ENCODE results near the gene CYP4Z1. TPM values are rescaled to one million over a fixed set of nuclear protein-coding genes. Genes with fewer than 3 reads are reported as not detected.

Gene CYP4Z1
- total RNA-seq, 1 donor from 2014 or later = not detected

GRCh38 chr1:47160716-47161115 lies 93.7 kb downstream of the CYP4Z1 start:
- H3K27ac Mint-ChIP-seq (ENCODE audit: unreplicated experiment) = no peak overlapping the region
- peaks cover 56% of the 10 kb centered on the region for H3K27me3 Mint-ChIP-seq (ENCODE audit: low read depth)
- peaks cover 6% of the 10 kb centered on the region for H3K9me3 Mint-ChIP-seq
- H3K4me3 Mint-ChIP-seq = no peak overlapping the region
- no peak for TF ChIP-seq CTCF (conservative IDR thresholded peaks at IDR 0.05)
- no peaks in the 10 kb centered on the region for H3K36me3 Mint-ChIP-seq (ENCODE audit: low read depth)
- no peak for DNase-seq (ENCODE audit: low read depth, low spot score)
- no peaks in the 10 kb centered on the region for H3K4me1 Mint-ChIP-seq

GRCh38 chr1:47161298-47162040 lies 94.4 kb downstream of the CYP4Z1 start:
- Mint-ChIP-seq H3K36me3 (ENCODE audit: low read depth) (no peaks in the 10 kb centered on the region), H3K27ac (ENCODE audit: unreplicated experiment) (no peak overlapping the region), H3K4me3 (no peak overlapping the region), H3K9me3 (peaks cover 2% of the 10 kb centered on the region), H3K27me3 (ENCODE audit: low read depth) (peaks cover 50% of the 10 kb centered on the region), H3K4me1 (no peaks in the 10 kb centered on the region)
- no peak for TF ChIP-seq CTCF (conservative IDR thresholded peaks at IDR 0.05)
- DNase-seq (ENCODE audit: low read depth, low spot score) = no peak

- no peak overlapping the region for H3K4me3 Mint-ChIP-seq
These were observed 97.5 kb downstream of the CYP4Z1 start for GRCh38 chr1:47164552-47164951.

More at GRCh38 chr1:47164552-47164951, 97.5 kb downstream of the CYP4Z1 start:
- no peak for DNase-seq (ENCODE audit: low read depth, low spot score)
- TF ChIP-seq CTCF (conservative IDR thresholded peaks at IDR 0.05) = no peak
- H3K27me3 Mint-ChIP-seq (ENCODE audit: low read depth) = peaks cover 45% of the 10 kb centered on the region
- no peak overlapping the region for H3K27ac Mint-ChIP-seq (ENCODE audit: unreplicated experiment)
- no peaks in the 10 kb centered on the region for H3K4me1 Mint-ChIP-seq
- no peaks in the 10 kb centered on the region for H3K36me3 Mint-ChIP-seq (ENCODE audit: low read depth)
- H3K9me3 Mint-ChIP-seq = peaks cover 4% of the 10 kb centered on the region

Other genes starting within 250 kb of the CYP4Z1 start
- gene CYP4A11, start 125.8 kb upstream of the CYP4Z1 start, total RNA-seq = not detected in 2 replicates
- 0.36 and 0.42 TPM in 2 replicates for gene CYP4X1, start 43.6 kb upstream of the CYP4Z1 start, total RNA-seq
- gene CYP4A22, start 70.2 kb downstream of the CYP4Z1 start, total RNA-seq = not detected in 2 replicates
- gene PDZK1IP1, start 122.8 kb downstream of the CYP4Z1 start, total RNA-seq = not detected in 2 replicates
- 0.11 and 0.21 TPM in 2 replicates for gene TAL1, start 165.0 kb downstream of the CYP4Z1 start, total RNA-seq
- 27.0 and 27.8 TPM in 2 replicates for gene STIL, start 246.9 kb downstream of the CYP4Z1 start, total RNA-seq

All from neural crest cell (in vitro differentiated cells).